IPS-11a (cell line): ENCODE results near the gene TMTC2.

Source experiments
- H3K4me3 ChIP-seq: one replicate; pipeline ENCODE4 v1.5.1; 2013; ENCODE audit warnings: low read depth, low read length, control low read depth

Gene TMTC2

GRCh38 chr12:83172866-83173649, 486.4 kb downstream of the TMTC2 start:
- H3K4me3 ChIP-seq, result no peak overlapping the region

GRCh38 chr12:83179999-83180398, 493.3 kb downstream of the TMTC2 start:
- H3K4me3 ChIP-seq, result no peak overlapping the region

- no peak overlapping the region for H3K4me3 ChIP-seq
Observed at GRCh38 chr12:83181074-83181473, 494.4 kb downstream of the TMTC2 start.

GRCh38 chr12:83183132-83183531, 496.4 kb downstream of the TMTC2 start:
- H3K4me3 ChIP-seq, result no peak overlapping the region
